Fibroblast of pulmonary artery (primary cell): Measurements from ENCODE around the gene INA.
"Not testable (repeated sequence)": the region's sequence is repeated elsewhere in the genome, so short reads cannot be mapped to it uniquely, and the experiment has no call there.

Experiments
- DNase-seq: peaks from one replicate; pipeline ENCODE4 v3.0.0-alpha.2; 2010; ENCODE audit warnings: low read depth
- H3K4me3 ChIP-seq: replicated peaks from 2 replicates; pipeline ENCODE4 v1.5.1; 2011; ENCODE audit warnings: low read depth, mild to moderate bottlenecking, control low read depth, low read length, moderate library complexity
- TF ChIP-seq, protein P1 (sequence below): IDR thresholded peaks from 2 replicates; pipeline ENCODE4 v1.5.1; 2011; ENCODE audit warnings: mild to moderate bottlenecking, control low read depth, low read length, inconsistent platforms; ENCODE audit errors: missing control alignments

INA gene

DNA sequence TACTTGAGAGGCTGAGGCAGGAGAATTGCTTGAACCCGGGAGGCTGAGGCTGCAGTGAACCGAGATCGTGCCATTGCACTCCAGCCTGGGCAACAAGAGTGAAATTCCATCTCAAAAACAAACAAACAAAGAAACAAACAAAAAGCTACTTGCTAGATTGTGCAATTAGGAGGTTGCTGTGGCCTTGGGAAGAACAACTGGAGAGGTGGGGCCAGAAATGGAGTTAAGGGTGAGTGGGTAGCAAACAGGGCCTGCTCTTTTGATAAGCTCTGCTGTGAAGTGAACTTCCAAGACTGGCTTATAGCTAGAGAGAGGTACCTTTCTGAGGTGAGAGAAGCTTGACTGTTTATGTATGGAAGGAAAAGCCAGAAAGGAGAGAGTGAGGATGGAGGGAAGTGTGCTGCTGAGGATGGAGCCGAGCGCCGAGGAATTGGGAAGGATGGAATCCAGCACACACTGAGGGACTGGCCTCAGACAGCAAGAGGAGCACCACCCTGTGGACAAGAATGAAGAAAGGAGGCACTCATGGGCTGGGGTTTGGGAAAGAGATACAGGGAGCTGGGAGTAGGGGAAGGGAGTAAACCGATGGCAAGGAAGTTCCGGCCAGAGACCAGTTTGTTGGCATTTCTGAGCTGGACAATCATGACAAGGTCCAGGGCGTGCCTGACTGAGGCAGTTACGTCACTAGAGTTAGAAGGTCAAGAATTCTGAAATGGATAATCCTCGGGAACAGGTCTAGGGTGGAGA is 38.3 kb upstream of the INA start:
- TF ChIP-seq, protein P1, sequence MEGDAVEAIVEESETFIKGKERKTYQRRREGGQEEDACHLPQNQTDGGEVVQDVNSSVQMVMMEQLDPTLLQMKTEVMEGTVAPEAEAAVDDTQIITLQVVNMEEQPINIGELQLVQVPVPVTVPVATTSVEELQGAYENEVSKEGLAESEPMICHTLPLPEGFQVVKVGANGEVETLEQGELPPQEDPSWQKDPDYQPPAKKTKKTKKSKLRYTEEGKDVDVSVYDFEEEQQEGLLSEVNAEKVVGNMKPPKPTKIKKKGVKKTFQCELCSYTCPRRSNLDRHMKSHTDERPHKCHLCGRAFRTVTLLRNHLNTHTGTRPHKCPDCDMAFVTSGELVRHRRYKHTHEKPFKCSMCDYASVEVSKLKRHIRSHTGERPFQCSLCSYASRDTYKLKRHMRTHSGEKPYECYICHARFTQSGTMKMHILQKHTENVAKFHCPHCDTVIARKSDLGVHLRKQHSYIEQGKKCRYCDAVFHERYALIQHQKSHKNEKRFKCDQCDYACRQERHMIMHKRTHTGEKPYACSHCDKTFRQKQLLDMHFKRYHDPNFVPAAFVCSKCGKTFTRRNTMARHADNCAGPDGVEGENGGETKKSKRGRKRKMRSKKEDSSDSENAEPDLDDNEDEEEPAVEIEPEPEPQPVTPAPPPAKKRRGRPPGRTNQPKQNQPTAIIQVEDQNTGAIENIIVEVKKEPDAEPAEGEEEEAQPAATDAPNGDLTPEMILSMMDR: peak; percentile 73
- no peak overlapping the region for H3K4me3 ChIP-seq
- DNase-seq: peak; percentile 81

DNA sequence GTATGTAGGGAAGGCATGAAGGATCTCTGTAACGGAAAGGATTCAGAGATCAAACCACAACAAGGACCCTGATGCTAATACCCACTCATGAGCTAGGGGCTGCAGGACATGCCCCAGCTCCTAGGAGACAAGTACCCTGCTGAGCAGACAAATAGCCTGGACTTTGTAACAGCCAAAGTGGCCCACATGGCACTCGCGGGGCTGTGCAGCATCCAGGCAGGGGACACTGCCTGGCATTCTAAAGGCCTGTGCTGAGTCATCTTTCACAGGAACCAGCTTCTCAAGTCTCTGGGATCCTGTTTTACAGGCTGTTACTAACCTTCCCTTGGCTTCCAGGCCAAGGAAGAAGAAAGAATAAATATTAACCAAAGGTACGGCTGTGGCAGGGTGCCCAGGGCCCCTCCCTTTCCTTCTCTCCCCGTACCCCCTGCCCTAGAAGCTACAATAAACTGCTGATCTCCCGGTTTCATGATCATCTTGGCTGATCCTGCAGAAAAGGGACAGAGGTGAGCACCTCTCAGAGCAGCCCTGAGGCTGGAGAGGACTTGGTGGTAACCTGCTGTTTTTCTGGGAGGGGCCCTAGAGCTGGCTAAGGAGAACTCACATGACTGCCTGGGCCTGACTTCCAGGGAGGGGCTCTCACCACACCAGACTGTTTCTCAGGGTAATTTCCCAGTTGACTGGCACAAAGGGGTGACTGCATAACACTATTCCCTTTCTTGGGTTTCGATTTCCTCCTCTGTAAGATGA is 35.5 kb upstream of the INA start:
- no peak overlapping the region for H3K4me3 ChIP-seq
- DNase-seq: peak; percentile 39
- TF ChIP-seq, protein P1: no peak

DNA sequence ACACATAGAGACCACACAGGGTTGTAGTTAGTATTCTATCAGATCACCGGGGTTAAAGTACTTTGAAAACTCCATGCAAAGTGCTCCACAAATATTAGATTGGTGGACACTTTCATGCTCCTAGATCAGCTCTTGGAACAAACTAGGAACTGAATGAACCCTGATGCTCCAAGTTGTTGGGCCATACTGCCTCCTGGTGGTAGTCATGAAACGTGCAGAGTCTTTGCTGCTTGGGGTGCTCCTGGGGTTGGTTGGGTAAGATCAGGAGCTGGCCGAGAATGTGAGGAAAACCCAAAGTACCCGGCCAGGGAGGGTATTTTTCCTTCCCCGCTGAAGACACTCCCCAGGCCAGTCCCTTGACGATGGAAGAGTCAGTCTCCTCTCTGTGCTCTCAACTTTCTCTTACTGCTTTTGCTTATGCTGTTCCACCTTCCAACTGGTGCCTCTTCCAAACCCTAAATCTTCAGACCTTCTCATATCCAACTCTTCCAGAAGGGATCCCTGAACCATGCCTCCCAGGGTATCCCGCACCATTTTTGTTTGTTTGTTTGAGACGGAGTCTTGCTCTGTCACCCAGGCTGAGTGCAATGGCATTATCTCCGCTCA is 32.2 kb upstream of the INA start:
- H3K4me3 ChIP-seq: no peak overlapping the region
- DNase-seq: peak; percentile 90

DNA sequence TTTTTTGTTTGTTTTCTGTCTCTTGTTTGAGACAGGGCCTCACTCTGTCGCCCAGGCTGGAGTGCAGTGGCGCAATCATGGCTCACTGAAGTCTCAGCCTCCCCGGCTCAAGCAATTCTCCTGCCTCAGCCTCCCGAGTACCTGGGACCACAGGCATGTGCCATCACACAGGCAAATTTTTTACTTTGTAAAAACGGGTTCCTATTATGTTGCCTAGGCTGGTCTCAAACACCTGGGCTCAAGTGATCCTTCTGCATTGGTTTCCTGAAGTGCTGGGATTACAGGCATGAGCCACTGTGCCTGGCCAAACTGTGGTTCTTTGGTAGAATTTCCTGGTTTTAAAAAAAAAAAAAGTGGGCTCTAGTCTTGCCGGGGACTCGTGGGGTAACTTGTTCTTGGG is 31.4 kb upstream of the INA start, which contains the start of gene RPEL1:
Gene RPEL1 (plus strand): TSS at position 301 of the 400 bp plus-strand sequence. CDS start 110 bp downstream, outside the sequence.
- H3K4me3 ChIP-seq, DNase-seq: not testable (repeated sequence)

More for the DNA sequence above, 32.2 kb upstream of the INA start:
- TF ChIP-seq, protein P1: peak; percentile 97

DNA sequence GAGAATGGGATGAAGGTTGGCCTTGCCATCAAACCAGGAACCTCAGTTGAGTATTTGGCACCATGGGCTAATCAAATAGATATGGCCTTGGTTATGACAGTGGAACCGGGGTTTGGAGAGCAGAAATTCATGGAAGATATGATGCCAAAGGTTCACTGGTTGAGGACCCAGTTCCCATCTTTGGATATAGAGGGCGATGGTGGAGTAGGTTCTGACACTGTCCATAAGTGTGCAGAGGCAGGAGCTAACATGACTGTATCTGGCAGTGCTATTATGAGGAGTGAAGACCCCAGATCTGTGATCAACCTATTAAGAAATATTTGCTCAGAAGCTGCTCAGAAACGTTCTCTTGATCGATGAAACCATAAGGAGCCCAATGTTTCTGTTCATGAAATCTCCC is 30.6 kb upstream of the INA start:
- TF ChIP-seq, protein P1: peak; percentile 26
- H3K4me3 ChIP-seq: no peak overlapping the region
- no peak for DNase-seq

DNA sequence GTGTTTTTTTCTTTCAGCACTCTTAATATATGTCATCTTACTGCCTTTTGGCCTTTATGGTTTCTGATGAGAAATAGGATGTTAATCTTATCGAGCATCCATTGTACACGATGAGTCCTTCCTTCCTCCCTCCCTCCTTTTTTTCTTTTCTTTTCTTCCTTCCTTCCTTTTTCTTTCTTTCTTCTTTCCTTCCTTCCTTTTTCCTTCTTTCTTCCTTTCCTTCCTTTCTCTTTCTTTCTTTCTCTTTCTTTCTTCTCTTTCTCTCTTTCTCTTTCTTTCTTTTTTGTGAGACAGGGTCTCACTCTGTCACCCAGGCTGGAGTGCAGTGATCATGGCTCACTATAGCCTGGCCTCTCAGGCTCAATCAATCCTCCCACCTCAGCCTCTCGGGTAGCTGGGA is 22.8 kb upstream of the INA start:
- H3K4me3 ChIP-seq: no peak overlapping the region
- no peak for DNase-seq

More for the DNA sequence above, 22.8 kb upstream of the INA start:
- TF ChIP-seq, protein P1: no peak
